Measurements from ENCODE around the gene TAF15. TPM values are rescaled to one million over a fixed set of nuclear protein-coding genes. Genes with fewer than 3 reads are reported as not detected.
A peak's percentile ranks its signal among the peaks of the same experiment; 100 is the strongest.

TAF15 gene
- total and polyA plus RNA-seq, 10 of the 15 experiments (the other 5 are each of a cell fraction or from before 2014, with no cell fraction given) = 9.5 to 259 (median 40.4) TPM

- WGBS (ENCODE audit: insufficient coverage, insufficient replicate concordance, low lambda C conversion rate, missing lambda C conversion rate) = 66% methylated on average over 3 of the region's 3 CpGs
- intact Hi-C loops (cut with micrococcal nuclease; ENCODE audit: unreplicated experiment) = no loop called here
- TF ChIP-seq KDM1A (IDR thresholded peaks at IDR 0.05; ENCODE audit: borderline replicate concordance) (no peak), EGR1 (IDR thresholded peaks at IDR 0.05; ENCODE audit: borderline replicate concordance in 1 of 2, low read depth in 2 of 2, low read length in 2 of 2) (no peak), NR2C1 (IDR thresholded peaks at IDR 0.05) (no peak), MYB (IDR thresholded peaks at IDR 0.05; ENCODE audit: borderline replicate concordance, low read depth, low read length) (no peak), HDAC6 (IDR thresholded peaks at IDR 0.05; ENCODE audit: unreplicated experiment) (no peak), BCL11A (IDR thresholded peaks at IDR 0.05; ENCODE audit: low read depth, low read length) (no peak)
- Histone ChIP-seq H3K27ac (ENCODE audit: control insufficient read depth, insufficient read depth) (no peak overlapping the region), H3K27me3 (replicated peaks in 1 of 2; ENCODE audit: control insufficient read depth in 2 of 2, insufficient read depth in 2 of 2, low read length in 1 of 2) (peaks cover 12% of the 10 kb centered on the region in 2 experiments), H2AFZ (ENCODE audit: control insufficient read depth, low read depth, low read length) (no peak overlapping the region), H3K4me1 (ENCODE audit: control insufficient read depth, insufficient read depth, low read length) (peaks cover 3% of the 10 kb centered on the region), H3K4me3 (no peak overlapping the region), H4K20me1 (ENCODE audit: control insufficient read depth, insufficient read depth) (no peaks in the 10 kb centered on the region; the same call in 1 of the 2 replicates), H3K36me3 (ENCODE audit: control insufficient read depth in 2 of 2, insufficient read depth in 2 of 2, low read length in 1 of 2) (no peaks in the 10 kb centered on the region), H3K4me2 (ENCODE audit: control insufficient read depth, insufficient read depth) (no peak overlapping the region), H3K79me2 (ENCODE audit: control insufficient read depth, insufficient read depth, low read length) (no peaks in the 10 kb centered on the region), H3K9ac (ENCODE audit: control insufficient read depth, insufficient read depth, low read length) (no peak overlapping the region), H3K9me3 (replicated peaks; ENCODE audit: control insufficient read depth, insufficient read depth, low read length) (no peaks in the 10 kb centered on the region)
- DNase-seq (ENCODE audit: low read depth, low spot score) (no peak), ATAC-seq (no peak), FAIRE-seq (no peak)
- BruUV-seq (replicated peaks) = no TSS peak
- SMC1A ChIA-PET (ENCODE audit: uncharacterized antibody, unreplicated experiment) = no interaction called here
- CTCF ChIA-PET = no interaction called here
- in situ Hi-C loops (cut with MboI) = no loop called here
- POLR2A ChIA-PET = no interaction called here
- RAD21 ChIA-PET (ENCODE audit: unreplicated experiment) = no interaction called here
These were observed 18.4 kb upstream of the TAF15 start for GRCh38 chr17:35790841-35791240.

GRCh38 chr17:35791681-35792350, 17.5 kb upstream of the TAF15 start:
- intact Hi-C loops (cut with micrococcal nuclease; ENCODE audit: unreplicated experiment) (no loop called here), in situ Hi-C loops (cut with MboI) (no loop called here)
- no peak overlapping the region for H3K9ac ChIP-seq (ENCODE audit: control insufficient read depth, insufficient read depth, low read length)
- no peaks in the 10 kb centered on the region; the same call in 1 of the 2 replicates for H4K20me1 ChIP-seq (ENCODE audit: control insufficient read depth, insufficient read depth)
- no peaks in the 10 kb centered on the region for H3K36me3 ChIP-seq (ENCODE audit: control insufficient read depth in 2 of 2, insufficient read depth in 2 of 2, low read length in 1 of 2)
- no peaks in the 10 kb centered on the region for H3K9me3 ChIP-seq (replicated peaks; ENCODE audit: control insufficient read depth, insufficient read depth, low read length)
- ChIA-PET SMC1A (ENCODE audit: uncharacterized antibody, unreplicated experiment) (interaction anchor here (0.6 kb wide), 1 partner anchor 1375 kb away, joined by 3 read pairs; no protein-coding TSS in a partner anchor), CTCF (interaction anchor here (1.6 to 2.0 kb wide), 2 partner anchors 17 to 28 kb away, joined by 7 to 9 read pairs; no protein-coding TSS in a partner anchor), RAD21 (ENCODE audit: unreplicated experiment) (interaction anchor here (0.6 kb wide), 1 partner anchor 42 kb away, joined by 4 read pairs; no protein-coding TSS in a partner anchor), POLR2A (no interaction called here)
- no peak overlapping the region for H2AFZ ChIP-seq (ENCODE audit: control insufficient read depth, low read depth, low read length)
- no peak overlapping the region for H3K27ac ChIP-seq (ENCODE audit: control insufficient read depth, insufficient read depth)
- H3K4me2 ChIP-seq (ENCODE audit: control insufficient read depth, insufficient read depth) = no peak overlapping the region
- WGBS (ENCODE audit: insufficient coverage, insufficient replicate concordance, low lambda C conversion rate, missing lambda C conversion rate) = 19% methylated on average over 9 of the region's 9 CpGs
- H3K27me3 ChIP-seq (replicated peaks in 1 of 2; ENCODE audit: control insufficient read depth in 2 of 2, insufficient read depth in 2 of 2, low read length in 1 of 2) = peaks cover 12 to 15% of the 10 kb centered on the region in 2 experiments
- no peak overlapping the region for H3K4me3 ChIP-seq
- peaks cover 4% of the 10 kb centered on the region for H3K4me1 ChIP-seq (ENCODE audit: control insufficient read depth, insufficient read depth, low read length)
- DNase-seq (ENCODE audit: low read depth, low spot score) (no peak), ATAC-seq (peak; percentile 28; the same call in 2 of the 3 replicates), FAIRE-seq (no peak)
- no TSS peak for BruUV-seq (replicated peaks)
- H3K79me2 ChIP-seq (ENCODE audit: control insufficient read depth, insufficient read depth, low read length) = no peaks in the 10 kb centered on the region
- TF ChIP-seq REST (IDR thresholded peaks at IDR 0.05; ENCODE audit: low read depth, low read length) (no peak), USF2 (IDR thresholded peaks at IDR 0.05; ENCODE audit: borderline replicate concordance, low read depth, low read length) (no peak), BHLHE40 (IDR thresholded peaks at IDR 0.05; ENCODE audit: borderline replicate concordance in 1 of 2, low read depth in 2 of 2, low read length in 1 of 2) (peak in 1 of 2 experiments; percentile 54; a peak in 1 of 4 replicates), SP1 (IDR thresholded peaks at IDR 0.05; ENCODE audit: low read depth, low read length) (no peak)
- TF ChIP-seq, protein P1, sequence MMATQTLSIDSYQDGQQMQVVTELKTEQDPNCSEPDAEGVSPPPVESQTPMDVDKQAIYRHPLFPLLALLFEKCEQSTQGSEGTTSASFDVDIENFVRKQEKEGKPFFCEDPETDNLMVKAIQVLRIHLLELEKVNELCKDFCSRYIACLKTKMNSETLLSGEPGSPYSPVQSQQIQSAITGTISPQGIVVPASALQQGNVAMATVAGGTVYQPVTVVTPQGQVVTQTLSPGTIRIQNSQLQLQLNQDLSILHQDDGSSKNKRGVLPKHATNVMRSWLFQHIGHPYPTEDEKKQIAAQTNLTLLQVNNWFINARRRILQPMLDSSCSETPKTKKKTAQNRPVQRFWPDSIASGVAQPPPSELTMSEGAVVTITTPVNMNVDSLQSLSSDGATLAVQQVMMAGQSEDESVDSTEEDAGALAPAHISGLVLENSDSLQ (IDR thresholded peaks at IDR 0.05) = no peak

All from GM12878 (cell line).